WERI-Rb-1 (cell line): Measurements from ENCODE around the gene PDZD7.

ENCODE experiments used
- DNase-seq: peaks from one replicate; pipeline ENCODE4 v3.0.0-alpha.2; 2020
- H3K27ac ChIP-seq: fragments of 250-450 bp; sonication (Bioruptor Pico); 2 replicates; pipeline ENCODE4 v1.5.1; 2020; ENCODE audit warnings: mild to moderate bottlenecking, moderate library complexity
- H3K27me3 ChIP-seq: fragments of 250-450 bp; sonication (Bioruptor Pico); 2 replicates; pipeline ENCODE4 v1.5.1; 2021; ENCODE audit warnings: mild to moderate bottlenecking, low read depth, moderate library complexity; ENCODE audit not compliant: insufficient read depth, severe bottlenecking
- H3K36me3 ChIP-seq: fragments of 250-450 bp; sonication (Bioruptor Pico); 2 replicates; pipeline ENCODE4 v1.5.1; 2020; ENCODE audit warnings: mild to moderate bottlenecking, moderate library complexity
- H3K4me3 ChIP-seq: 2 replicates; pipeline ENCODE4 v1.5.1; 2011; ENCODE audit warnings: low read depth, mild to moderate bottlenecking, control low read depth, low read length
- H3K9me3 ChIP-seq: fragments of 250-450 bp; sonication (Bioruptor Pico); 2 replicates; pipeline ENCODE4 v1.5.1; 2021; ENCODE audit warnings: mild to moderate bottlenecking, moderate library complexity; ENCODE audit not compliant: severe bottlenecking
- CTCF ChIP-seq: IDR thresholded peaks from 2 replicates; pipeline ENCODE4 v1.5.1; 2011; ENCODE audit warnings: low read depth, mild to moderate bottlenecking, control low read depth, inconsistent platforms, low read length

PDZD7 gene

GRCh38 chr10:100960251-100960650 lies 70.7 kb downstream of the PDZD7 start:
- Histone ChIP-seq H3K27me3 (no peaks in the 10 kb centered on the region), H3K9me3 (no peaks in the 10 kb centered on the region), H3K36me3 (peaks cover 68% of the 10 kb centered on the region), H3K27ac (no peak overlapping the region), H3K4me3 (no peak overlapping the region)
- no peak for DNase-seq
- no peak for TF ChIP-seq CTCF
